Measurements from ENCODE around the gene EEF1AKMT3.

Gene EEF1AKMT3

GRCh38 chr12:57782608-57783465 is 10.4 kb downstream of the EEF1AKMT3 start, which contains the start of gene TSFM:
TSFM (plus strand) TSS chr12:57782787; CDS start chr12:57782802, 15 bp downstream.
- DNase-seq (ENCODE audit: low read depth in 2 of 2) = peak; percentile 90 to 92

GRCh38 chr12:57783466-57783801 is 11.0 kb downstream of the EEF1AKMT3 start:
- DNase-seq (ENCODE audit: low read depth in 2 of 2) = no peak

GRCh38 chr12:57783861-57784260 is 11.4 kb downstream of the EEF1AKMT3 start:
- DNase-seq (ENCODE audit: low read depth in 2 of 2) = no peak

- no peak for DNase-seq (ENCODE audit: low read depth in 2 of 2)
Measured at GRCh38 chr12:57793920-57794319, 21.5 kb downstream of the EEF1AKMT3 start.

- DNase-seq (ENCODE audit: low read depth in 2 of 2) = no peak
Measured at GRCh38 chr12:57795354-57795753, 22.9 kb downstream of the EEF1AKMT3 start.

GRCh38 chr12:57796996-57797395 is 24.6 kb downstream of the EEF1AKMT3 start:
- DNase-seq (ENCODE audit: low read depth in 2 of 2) = no peak

- DNase-seq (ENCODE audit: low read depth in 2 of 2) = no peak
Measured at GRCh38 chr12:57797933-57798332, 25.5 kb downstream of the EEF1AKMT3 start.

- DNase-seq (ENCODE audit: low read depth in 2 of 2) = no peak
Measured at GRCh38 chr12:57800965-57801364, 28.6 kb downstream of the EEF1AKMT3 start.

- no peak for DNase-seq (ENCODE audit: low read depth in 2 of 2)
Measured at GRCh38 chr12:57802607-57803006, 30.2 kb downstream of the EEF1AKMT3 start.

- no peak for DNase-seq (ENCODE audit: low read depth in 2 of 2)
Measured at GRCh38 chr12:57803319-57803893, 31.0 kb downstream of the EEF1AKMT3 start.

GRCh38 chr12:57806677-57807076 is 34.3 kb downstream of the EEF1AKMT3 start:
- DNase-seq (ENCODE audit: low read depth in 2 of 2) = no peak

GRCh38 chr12:57807285-57807684 is 34.9 kb downstream of the EEF1AKMT3 start:
- no peak for DNase-seq (ENCODE audit: low read depth in 2 of 2)

GRCh38 chr12:57808351-57808750 is 35.9 kb downstream of the EEF1AKMT3 start:
- no peak for DNase-seq (ENCODE audit: low read depth in 2 of 2)

GRCh38 chr12:57809425-57809824 is 37.0 kb downstream of the EEF1AKMT3 start:
- no peak for DNase-seq (ENCODE audit: low read depth in 2 of 2)

GRCh38 chr12:57810450-57810849 is 38.0 kb downstream of the EEF1AKMT3 start:
- no peak for DNase-seq (ENCODE audit: low read depth in 2 of 2)

GRCh38 chr12:57811028-57811755 is 38.8 kb downstream of the EEF1AKMT3 start:
- no peak for DNase-seq (ENCODE audit: low read depth in 2 of 2)

GRCh38 chr12:57813111-57813970 is 40.9 kb downstream of the EEF1AKMT3 start:
- no peak for DNase-seq (ENCODE audit: low read depth in 2 of 2)

- DNase-seq (ENCODE audit: low read depth in 2 of 2) = no peak
Measured at GRCh38 chr12:57813971-57814772, 41.8 kb downstream of the EEF1AKMT3 start.

- no peak for DNase-seq (ENCODE audit: low read depth in 2 of 2)
Measured at GRCh38 chr12:57815177-57816000, 43.0 kb downstream of the EEF1AKMT3 start.
